Astrocyte (in vitro differentiated cells and primary cell): Measurements from ENCODE around the gene CASK.

ENCODE experiments used
- CTCF ChIP-seq: IDR thresholded peaks from 2 replicates; pipeline ENCODE4 v1.5.1; 2011; ENCODE audit warnings: low read depth, mild to moderate bottlenecking, inconsistent platforms, low read length, moderate library complexity; ENCODE audit not compliant: insufficient read depth
- EZH2 ChIP-seq: IDR thresholded peaks from 2 replicates; pipeline ENCODE4 v1.6.1; 2012; ENCODE audit warnings: mild to moderate bottlenecking, low read length, inconsistent platforms; ENCODE audit not compliant: insufficient read depth

GRCh38 chrX:41502004-41502403 lies 421.4 kb downstream of the CASK start:
- TF ChIP-seq CTCF = no peak
- TF ChIP-seq EZH2 = no peak
